AG10803 (cell line): ENCODE results near the gene ZNF581.

Source experiments
- DNase-seq: peaks from one replicate; pipeline ENCODE4 v3.0.0; 2010; ENCODE audit warnings: low read depth
- H3K4me3 ChIP-seq: 2 replicates; pipeline ENCODE4 v1.5.1; 2011; ENCODE audit warnings: mild to moderate bottlenecking, low read length, control low read depth
- TF ChIP-seq, protein P1 (sequence below): conservative IDR thresholded peaks from 2 replicates; pipeline ENCODE4 v1.5.1; 2011; ENCODE audit warnings: mild to moderate bottlenecking, low read length, control low read depth, inconsistent platforms

ZNF581 gene

DNA sequence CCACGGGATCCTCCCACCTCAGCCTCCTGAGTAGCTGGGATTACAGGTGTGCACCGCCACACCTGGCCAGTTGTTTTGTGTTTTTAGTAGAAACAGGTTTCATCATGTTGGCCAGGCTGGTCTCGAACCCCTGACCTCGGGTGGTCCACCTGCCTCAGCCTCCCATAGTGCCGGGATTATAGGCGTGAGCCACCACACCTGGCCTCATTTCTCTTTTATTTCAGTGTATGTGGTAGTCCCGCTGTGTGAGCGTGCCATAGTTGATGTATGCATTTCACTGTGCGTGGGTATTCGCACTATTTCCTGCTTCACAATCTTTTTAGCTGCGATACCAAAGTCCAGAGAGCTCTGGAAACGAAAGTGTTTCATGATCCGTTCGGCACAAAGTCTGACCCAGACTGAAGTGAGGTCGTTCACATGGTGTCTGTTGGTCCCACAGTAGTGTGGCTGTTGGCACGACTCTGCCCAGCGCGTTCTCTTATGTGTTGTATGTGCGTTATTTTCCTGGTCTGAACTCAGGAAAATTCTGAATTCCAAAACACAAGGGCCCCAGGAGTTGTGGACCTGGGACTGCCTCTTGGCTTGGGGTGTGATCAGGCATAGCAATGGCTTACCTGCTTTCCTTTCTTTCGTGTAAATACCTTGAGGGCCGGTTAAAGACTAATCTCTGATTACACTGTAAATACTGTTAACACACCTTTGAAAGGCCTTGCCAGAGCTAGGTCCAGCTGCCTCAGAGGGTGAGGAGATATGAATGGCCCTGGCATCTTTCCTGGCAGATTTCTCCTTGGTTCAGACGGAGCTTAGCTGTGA is 40.2 kb downstream of the ZNF581 start:
- TF ChIP-seq, protein P1, sequence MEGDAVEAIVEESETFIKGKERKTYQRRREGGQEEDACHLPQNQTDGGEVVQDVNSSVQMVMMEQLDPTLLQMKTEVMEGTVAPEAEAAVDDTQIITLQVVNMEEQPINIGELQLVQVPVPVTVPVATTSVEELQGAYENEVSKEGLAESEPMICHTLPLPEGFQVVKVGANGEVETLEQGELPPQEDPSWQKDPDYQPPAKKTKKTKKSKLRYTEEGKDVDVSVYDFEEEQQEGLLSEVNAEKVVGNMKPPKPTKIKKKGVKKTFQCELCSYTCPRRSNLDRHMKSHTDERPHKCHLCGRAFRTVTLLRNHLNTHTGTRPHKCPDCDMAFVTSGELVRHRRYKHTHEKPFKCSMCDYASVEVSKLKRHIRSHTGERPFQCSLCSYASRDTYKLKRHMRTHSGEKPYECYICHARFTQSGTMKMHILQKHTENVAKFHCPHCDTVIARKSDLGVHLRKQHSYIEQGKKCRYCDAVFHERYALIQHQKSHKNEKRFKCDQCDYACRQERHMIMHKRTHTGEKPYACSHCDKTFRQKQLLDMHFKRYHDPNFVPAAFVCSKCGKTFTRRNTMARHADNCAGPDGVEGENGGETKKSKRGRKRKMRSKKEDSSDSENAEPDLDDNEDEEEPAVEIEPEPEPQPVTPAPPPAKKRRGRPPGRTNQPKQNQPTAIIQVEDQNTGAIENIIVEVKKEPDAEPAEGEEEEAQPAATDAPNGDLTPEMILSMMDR = no peak
- no peak overlapping the region for H3K4me3 ChIP-seq
- DNase-seq = no peak

DNA sequence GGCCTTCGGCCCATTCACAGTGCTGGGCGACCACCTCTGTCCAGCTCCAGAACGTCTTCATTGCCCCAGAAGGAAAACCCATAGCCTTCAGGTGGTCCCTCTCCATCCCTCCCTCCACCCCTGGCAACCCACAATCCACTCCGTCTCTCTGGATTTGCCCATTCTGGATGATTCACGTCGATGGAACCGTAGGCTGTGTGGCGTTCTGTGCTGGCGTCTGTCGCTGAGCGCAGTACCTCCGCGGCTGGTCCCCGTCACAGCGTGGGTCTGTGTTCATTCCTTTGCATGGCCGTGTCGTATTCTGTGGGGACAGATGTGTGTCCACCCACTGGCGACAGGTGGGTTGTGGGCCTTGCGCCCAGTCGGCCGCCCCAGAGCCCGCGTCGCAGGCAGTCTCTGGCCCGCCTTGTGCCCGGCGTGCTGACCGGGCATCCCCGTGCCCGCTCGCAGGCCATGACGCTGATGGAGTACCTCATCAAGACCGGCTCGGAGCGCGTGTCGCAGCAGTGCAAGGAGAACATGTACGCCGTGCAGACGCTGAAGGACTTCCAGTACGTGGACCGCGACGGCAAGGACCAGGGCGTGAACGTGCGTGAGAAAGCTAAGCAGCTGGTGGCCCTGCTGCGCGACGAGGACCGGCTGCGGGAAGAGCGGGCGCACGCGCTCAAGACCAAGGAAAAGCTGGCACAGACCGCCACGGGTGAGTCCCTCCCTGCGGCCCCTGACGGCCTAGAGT is 41.7 kb downstream of the ZNF581 start:
- TF ChIP-seq, protein P1 = no peak
- no peak for DNase-seq
- no peak overlapping the region for H3K4me3 ChIP-seq

DNA sequence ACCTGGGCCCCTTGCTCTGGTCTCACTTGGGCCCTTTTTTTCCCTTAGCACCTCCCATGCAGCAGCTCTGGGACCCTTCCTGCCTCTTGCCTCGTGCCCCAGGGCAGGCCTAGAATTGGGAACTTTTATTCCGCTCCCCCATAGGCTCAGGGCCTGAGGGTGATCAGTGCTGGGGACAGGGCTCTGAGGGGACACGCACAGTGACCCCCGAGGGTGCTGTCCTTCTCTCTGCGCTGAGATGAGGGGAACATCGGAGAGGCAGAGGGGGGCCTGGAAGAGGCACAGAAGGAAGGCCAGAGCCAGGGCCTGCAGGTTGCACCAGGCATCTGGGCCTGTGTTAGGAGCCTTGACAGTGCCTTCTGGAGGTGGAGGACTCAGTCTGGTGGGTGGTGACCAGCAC is 42.3 kb downstream of the ZNF581 start:
- DNase-seq = no peak
- no peak overlapping the region for H3K4me3 ChIP-seq
- TF ChIP-seq, protein P1 = no peak

DNA sequence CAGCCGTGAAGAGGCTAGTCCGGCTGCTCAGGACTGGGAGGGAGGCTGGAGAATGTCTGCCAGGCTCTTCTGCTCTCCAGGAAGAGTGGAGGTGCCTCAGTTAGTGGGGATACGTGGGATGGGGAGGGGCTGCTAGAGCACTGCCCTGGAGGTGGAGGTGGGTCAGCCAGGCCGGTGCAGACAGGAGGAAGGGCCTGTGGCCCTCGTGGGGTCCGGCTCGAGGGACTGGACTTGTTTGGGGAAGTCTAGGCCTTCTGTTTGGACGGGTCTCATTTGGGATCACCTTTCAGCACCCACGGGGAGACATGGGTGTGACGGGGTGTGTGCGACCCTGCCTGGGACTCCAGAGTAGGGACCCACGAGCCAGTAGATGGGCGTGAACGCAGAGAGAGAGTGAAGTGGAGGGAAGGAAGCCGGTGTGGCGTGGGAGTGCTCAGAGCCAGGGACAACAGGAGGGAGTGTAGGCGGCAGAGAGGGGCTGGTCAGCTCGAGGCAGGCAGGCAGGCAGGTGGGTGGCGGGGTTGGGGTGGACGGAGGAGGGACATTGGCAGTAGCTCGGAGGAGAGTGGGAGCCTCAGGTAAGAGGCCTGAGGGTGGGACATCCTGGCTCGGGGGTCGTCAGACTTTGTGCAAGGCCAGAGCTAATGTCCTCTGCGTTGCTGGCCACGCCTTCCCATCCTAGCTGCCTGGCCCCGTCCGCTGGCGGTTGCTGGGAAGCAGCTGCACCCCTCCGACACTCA is 43.0 kb downstream of the ZNF581 start:
- no peak for DNase-seq
- no peak overlapping the region for H3K4me3 ChIP-seq
- TF ChIP-seq, protein P1 = no peak

DNA sequence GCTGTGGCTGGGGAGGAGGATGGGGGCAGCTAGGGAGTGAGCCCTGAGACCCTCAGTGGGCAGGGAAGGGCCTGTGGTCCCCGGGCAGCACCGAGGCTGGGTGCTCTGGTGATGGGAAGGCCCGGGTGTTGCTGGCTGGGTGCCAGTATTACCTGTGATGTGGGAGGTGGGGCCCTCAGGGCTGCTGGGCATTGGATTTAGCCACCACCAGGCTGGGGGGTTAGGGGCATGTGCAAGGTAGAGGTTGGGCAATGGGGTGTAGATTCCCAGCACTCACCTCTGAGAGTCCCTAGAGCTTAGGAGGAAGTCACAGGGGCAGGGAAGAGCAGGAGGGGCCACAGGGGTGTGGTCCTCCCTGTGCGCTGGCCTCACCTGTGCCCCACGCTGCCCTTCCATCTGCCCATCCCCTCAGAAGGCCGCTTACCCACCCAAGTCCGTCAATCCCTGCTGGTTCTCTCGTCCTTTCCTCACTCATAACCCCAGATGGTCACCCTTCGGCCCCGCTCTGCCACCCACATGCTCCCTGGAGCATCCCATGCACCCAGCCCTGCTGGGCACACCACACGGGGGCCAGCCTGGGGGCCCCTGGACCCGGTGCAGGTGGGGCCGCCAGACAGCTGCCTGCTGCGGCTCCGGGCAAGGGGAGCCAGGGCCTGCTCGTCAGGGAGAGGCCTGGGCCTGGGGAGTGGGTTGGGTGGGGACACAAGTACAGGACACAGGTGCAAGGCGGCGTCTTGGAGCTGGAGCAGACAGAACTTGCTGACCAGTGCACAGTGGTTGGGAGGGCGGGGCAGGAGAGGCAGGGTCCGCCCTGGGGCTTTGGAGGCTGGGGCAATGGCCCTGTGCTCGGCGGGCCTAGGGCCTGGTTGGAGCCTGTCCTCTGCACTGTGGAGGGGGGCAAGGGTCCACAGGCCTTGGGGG is 44.1 kb downstream of the ZNF581 start:
- TF ChIP-seq, protein P1 = no peak
- DNase-seq = no peak
- H3K4me3 ChIP-seq = no peak overlapping the region

DNA sequence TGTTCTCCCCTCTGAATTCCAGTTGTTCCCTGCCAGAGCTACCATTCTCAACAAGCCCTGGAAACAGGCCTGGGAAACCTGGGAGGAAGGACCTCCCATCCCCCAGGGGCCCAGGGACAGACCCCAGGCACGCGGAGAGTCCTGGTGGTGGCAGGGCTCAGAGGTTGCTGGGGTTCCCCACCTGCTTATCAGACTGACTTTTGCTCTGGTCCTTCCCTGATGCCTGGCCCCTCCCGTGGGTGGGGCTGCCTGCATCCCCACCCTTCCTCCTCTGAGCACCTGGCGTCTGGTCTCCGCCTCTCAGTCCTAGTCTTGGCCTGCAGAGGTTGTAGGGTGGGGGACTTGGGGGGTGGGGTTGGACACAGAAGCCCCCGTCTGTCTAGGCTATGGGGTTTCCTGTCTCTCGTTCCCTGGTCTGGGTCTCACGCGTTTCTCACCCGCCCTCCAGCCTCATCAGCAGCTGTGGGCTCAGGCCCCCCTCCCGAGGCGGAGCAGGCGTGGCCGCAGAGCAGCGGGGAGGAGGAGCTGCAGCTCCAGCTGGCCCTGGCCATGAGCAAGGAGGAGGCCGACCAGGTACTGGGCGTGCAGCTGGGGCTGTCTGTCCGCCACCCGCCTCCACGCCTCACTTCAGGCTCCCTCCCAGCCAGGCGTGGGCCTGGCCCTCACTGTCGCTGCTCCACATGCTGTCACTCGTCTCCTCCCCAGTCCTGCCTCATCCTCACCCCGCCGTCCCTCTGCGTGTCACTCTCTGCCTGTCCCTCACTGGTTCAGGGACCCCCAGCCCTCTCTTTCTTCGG is 45.2 kb downstream of the ZNF581 start:
- no peak overlapping the region for H3K4me3 ChIP-seq
- DNase-seq = no peak
- TF ChIP-seq, protein P1 = no peak
